Tibial artery (tissue), 4 donors: ENCODE measurements around the gene ATXN7.

Source experiments
- DNase-seq, 2 donors: peaks; one replicate each; pipeline ENCODE4 v3.0.0-alpha.2; 2019
- H3K27ac ChIP-seq, 2 donors: fragments of 200-600 bp; sonication (generic) in 1 of 2; 1 replicate in 1 of 2; 2 replicates in 1 of 2; pipeline ENCODE4 v1.5.1; 2018 to 2019; ENCODE audit warnings: mild to moderate bottlenecking in 1 of 2
- H3K27me3 ChIP-seq, 2 donors: fragments of 200-600 bp; sonication (generic) in 1 of 2; one replicate each; pipeline versions ENCODE4 v1.5.1 to v1.6.0; 2016 to 2019
- H3K36me3 ChIP-seq, 3 donors: fragments of 200-600 bp; sonication (generic) in 2 of 3; one replicate each; pipeline ENCODE4 v1.5.1; 2016 to 2019; ENCODE audit warnings: mild to moderate bottlenecking in 2 of 3
- H3K4me1 ChIP-seq, 4 donors: fragments of 200-600 bp; sonication (generic) in 2 of 4; 1 replicate in 3 of 4; 2 replicates in 1 of 4; pipeline ENCODE4 v1.5.1; 2016 to 2019
- H3K4me3 ChIP-seq, 2 donors: fragments of 200-600 bp; sonication (generic) in 1 of 2; 1 replicate in 1 of 2; 2 replicates in 1 of 2; pipeline ENCODE4 v1.5.1; 2018 to 2019; ENCODE audit warnings: mild to moderate bottlenecking in 2 of 2
- H3K9me3 ChIP-seq, 3 donors: fragments of 200-600 bp; sonication (generic) in 1 of 3; one replicate each; pipeline ENCODE4 v1.5.1; 2016 to 2019
- CTCF ChIP-seq, 2 experiments: fragments of 200-600 bp in 1 of 2; fragments of 450-650 bp in 1 of 2; IDR thresholded peaks; one replicate each; pipeline ENCODE4 v1.5.1; 2017 to 2019; ENCODE audit warnings: antibody characterized with exemption in 2 of 2, mild to moderate bottlenecking in 1 of 2, moderate library complexity in 1 of 2
- intact Hi-C: fragments of 100-400 bp; cut with DNase I; formaldehyde crosslinking; loops from one replicate; pipeline ENCODE4 v1.15.0; 2023; ENCODE audit warnings: low total_unique reads

Gene ATXN7

GRCh38 chr3:63864008-63864964 is 619 bp downstream of the ATXN7 start:
- Histone ChIP-seq H3K4me1 (peaks cover 0 to 20% (median 12%) of the 10 kb centered on the region in 4 donors), H3K27me3 (no peaks in the 10 kb centered on the region), H3K4me3 (peak overlapping the region; percentile 98 to 99), H3K9me3 (no peaks in the 10 kb centered on the region), H3K27ac (peak overlapping the region; percentile 94 to 95), H3K36me3 (no peaks in the 10 kb centered on the region)
- no peak for TF ChIP-seq CTCF (IDR thresholded peaks at IDR 0.05)
- peak; percentile 55 to 72 for DNase-seq
- intact Hi-C loops: loop anchor here (5.0 kb wide), 1 partner anchor 48 kb away; the partner anchor contains the start of gene SCAANT1

- peak overlapping the region; percentile 98 to 99 for H3K4me3 ChIP-seq
- H3K9me3 ChIP-seq: no peaks in the 10 kb centered on the region
- DNase-seq: no peak
- H3K27ac ChIP-seq: peak overlapping the region; percentile 94 to 95
- intact Hi-C loops: loop anchor here (5.0 kb wide), 1 partner anchor 47 kb away; the partner anchor contains the start of gene SCAANT1
- no peaks in the 10 kb centered on the region for H3K27me3 ChIP-seq
- TF ChIP-seq CTCF (IDR thresholded peaks at IDR 0.05): no peak
- peaks cover 0 to 27% (median 12%) of the 10 kb centered on the region in 4 donors for H3K4me1 ChIP-seq
- H3K36me3 ChIP-seq: no peaks in the 10 kb centered on the region
Measured at GRCh38 chr3:63864965-63865327, 1.3 kb downstream of the ATXN7 start.

- H3K36me3 ChIP-seq: no peaks in the 10 kb centered on the region
- peaks cover 0 to 38% (median 15%) of the 10 kb centered on the region in 4 donors for H3K4me1 ChIP-seq
- no peak overlapping the region for H3K4me3 ChIP-seq
- H3K27ac ChIP-seq: no peak overlapping the region
- intact Hi-C loops: no loop called here
- DNase-seq: no peak
- H3K27me3 ChIP-seq: no peaks in the 10 kb centered on the region
- TF ChIP-seq CTCF (IDR thresholded peaks at IDR 0.05): no peak
- no peaks in the 10 kb centered on the region for H3K9me3 ChIP-seq
Measured at GRCh38 chr3:63867225-63867624, 3.6 kb downstream of the ATXN7 start.

GRCh38 chr3:63869940-63870614 is 6.4 kb downstream of the ATXN7 start:
- no peak overlapping the region for H3K4me3 ChIP-seq
- no peak for TF ChIP-seq CTCF (IDR thresholded peaks at IDR 0.05)
- no peaks in the 10 kb centered on the region for H3K36me3 ChIP-seq
- H3K4me1 ChIP-seq: peaks cover 0 to 37% (median 9%) of the 10 kb centered on the region in 4 donors
- intact Hi-C loops: no loop called here
- H3K27me3 ChIP-seq: no peaks in the 10 kb centered on the region
- no peak for DNase-seq
- no peaks in the 10 kb centered on the region for H3K9me3 ChIP-seq
- no peak overlapping the region for H3K27ac ChIP-seq

- Histone ChIP-seq H3K9me3 (no peaks in the 10 kb centered on the region), H3K27ac (no peak overlapping the region), H3K4me3 (no peak overlapping the region), H3K4me1 (peaks cover 0 to 39% (median 9%) of the 10 kb centered on the region in 4 donors), H3K27me3 (no peaks in the 10 kb centered on the region), H3K36me3 (no peaks in the 10 kb centered on the region)
- intact Hi-C loops: no loop called here
- DNase-seq: no peak
- TF ChIP-seq CTCF (IDR thresholded peaks at IDR 0.05): no peak
Measured at GRCh38 chr3:63870615-63871005, 6.9 kb downstream of the ATXN7 start.
